Measurements from ENCODE around the gene ITPK1. TPM values are rescaled to one million over a fixed set of nuclear protein-coding genes. Genes with fewer than 3 reads are reported as not detected.
A peak's percentile ranks its signal among the peaks of the same experiment; 100 is the strongest.

The ITPK1 gene
- total RNA-seq, 2 experiments from 2014 or later, result 12.2 to 18.9 TPM

DNA sequence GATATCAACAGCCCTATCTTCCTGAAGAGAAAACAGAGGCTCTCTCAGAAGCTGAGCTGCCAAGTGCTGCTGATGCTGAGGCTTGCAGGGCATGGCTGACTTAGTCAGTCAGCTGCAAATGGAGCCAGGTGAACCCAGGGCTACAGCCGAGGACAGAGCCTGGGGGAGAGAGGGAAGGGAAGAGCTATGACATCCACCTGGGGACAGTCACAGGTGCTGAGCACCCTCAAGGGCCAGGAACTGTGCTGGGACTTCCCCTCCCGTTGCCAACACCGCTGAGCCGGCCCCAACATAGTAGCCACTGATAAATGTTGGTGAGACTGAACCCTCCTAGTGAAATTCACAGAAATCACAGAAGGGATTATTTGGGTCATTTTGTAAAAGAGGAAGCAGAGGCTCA is 199.5 kb downstream of the ITPK1 start:
- no peak for DNase-seq
- Mint-ChIP-seq H3K36me3 (ENCODE audit: low read depth) (no peaks in the 10 kb centered on the region), H3K27me3 (ENCODE audit: low read depth) (peaks cover 6% of the 10 kb centered on the region), H3K9me3 (no peaks in the 10 kb centered on the region), H3K4me3 (no peak overlapping the region), H3K4me1 (ENCODE audit: low read depth) (no peaks in the 10 kb centered on the region), H3K27ac (no peak overlapping the region)
- CTCF ChIA-PET, result no interaction called here
- intact Hi-C loops (cut with micrococcal nuclease), result no loop called here

DNA sequence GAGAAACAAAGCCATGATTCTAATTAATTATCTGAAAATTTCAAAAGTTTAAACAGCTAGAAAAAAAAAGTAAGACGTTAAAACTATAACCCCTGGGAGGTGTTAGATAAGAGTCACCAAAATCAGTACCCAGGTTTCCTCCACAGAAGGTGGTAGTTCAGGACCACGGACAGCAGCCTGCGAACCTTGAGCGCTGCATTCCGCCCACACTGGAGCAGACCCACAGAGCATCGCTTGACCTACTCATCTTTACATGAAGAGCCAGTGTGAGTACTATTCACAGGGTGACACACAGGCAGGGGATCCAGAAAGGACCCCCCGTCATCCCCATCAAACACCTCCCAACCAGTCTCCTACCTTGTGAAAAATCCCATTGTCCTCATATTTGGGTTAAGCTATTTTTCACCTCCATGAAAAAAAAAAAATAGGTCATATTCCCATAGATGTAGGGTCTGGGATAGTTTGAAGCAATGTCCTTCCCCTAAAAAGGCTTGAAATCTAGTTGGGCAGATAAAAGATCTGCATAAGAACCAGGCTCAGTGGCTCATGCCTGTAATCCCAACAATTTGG is 201.6 kb downstream of the ITPK1 start:
- Mint-ChIP-seq H3K4me1 (ENCODE audit: low read depth) (no peaks in the 10 kb centered on the region), H3K4me3 (no peak overlapping the region), H3K9me3 (no peaks in the 10 kb centered on the region), H3K27me3 (ENCODE audit: low read depth) (peaks cover 5% of the 10 kb centered on the region), H3K36me3 (ENCODE audit: low read depth) (no peaks in the 10 kb centered on the region), H3K27ac (no peak overlapping the region)
- DNase-seq, result peak; percentile 69
- intact Hi-C loops (cut with micrococcal nuclease), result loop anchor here (1.0 kb wide), 1 partner anchor 9 kb away; the partner anchor contains the start of gene CHGA
- CTCF ChIA-PET, result interaction anchor here (0.7 kb wide), 1 partner anchor 41 kb away, joined by 3 read pairs; no protein-coding TSS in a partner anchor

DNA sequence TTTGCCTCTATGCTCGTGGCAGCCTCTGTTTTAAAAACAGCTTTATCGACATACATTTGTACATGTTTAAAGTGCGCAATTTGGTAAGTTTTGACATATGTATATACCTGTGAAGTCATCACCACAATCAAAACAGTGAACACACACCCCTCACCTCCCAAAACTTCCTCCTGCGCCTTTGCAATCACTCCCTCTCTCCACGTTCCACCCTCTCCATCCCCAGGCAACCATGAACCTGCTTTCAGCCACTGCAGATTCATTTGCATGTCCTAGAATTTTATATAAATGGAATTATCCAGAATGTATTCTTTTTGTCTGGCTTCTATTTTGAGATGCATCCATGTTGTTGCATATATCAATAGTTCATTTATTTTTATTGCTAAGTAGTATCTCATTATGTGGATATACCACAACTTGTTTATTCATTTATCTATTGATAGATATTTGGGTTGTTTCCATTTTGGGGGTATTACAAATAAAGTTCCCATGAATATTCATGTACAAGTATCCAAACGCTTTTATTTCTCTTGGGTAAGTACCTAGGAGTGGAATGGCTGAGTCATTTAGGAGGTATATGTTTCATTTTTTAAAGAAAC is 208.3 kb downstream of the ITPK1 start:
- CTCF ChIA-PET, result no interaction called here

DNA sequence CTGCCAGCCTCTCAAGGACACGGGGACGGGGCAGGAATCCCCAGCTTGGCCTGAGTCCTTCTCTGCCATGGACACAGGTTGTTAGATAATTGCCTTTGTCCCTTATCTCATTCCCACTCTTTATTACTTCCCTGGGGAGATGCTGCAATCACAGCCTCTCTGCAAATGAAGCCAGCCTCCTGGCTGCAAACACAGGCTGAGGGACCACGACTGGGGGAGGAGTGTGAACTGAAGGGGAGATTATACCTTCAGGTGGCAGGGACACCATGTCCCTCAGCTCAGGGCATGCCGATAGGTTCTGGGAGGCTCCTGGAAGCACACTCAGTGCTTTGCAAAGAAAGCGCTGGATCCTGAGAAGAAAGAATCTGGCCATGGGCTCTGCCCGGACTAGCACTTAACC is 208.9 kb downstream of the ITPK1 start:
- Mint-ChIP-seq H3K27me3 (ENCODE audit: low read depth) (peaks cover 2% of the 10 kb centered on the region), H3K27ac (no peak overlapping the region), H3K4me1 (ENCODE audit: low read depth) (peaks cover 26% of the 10 kb centered on the region), H3K36me3 (ENCODE audit: low read depth) (no peaks in the 10 kb centered on the region), H3K9me3 (no peaks in the 10 kb centered on the region), H3K4me3 (no peak overlapping the region)
- CTCF ChIA-PET, result no interaction called here
- no peak for DNase-seq
- intact Hi-C loops (cut with micrococcal nuclease), result no loop called here

More for the DNA sequence above, 208.3 kb downstream of the ITPK1 start:
- no peak for DNase-seq
- Mint-ChIP-seq H3K36me3 (ENCODE audit: low read depth) (no peaks in the 10 kb centered on the region), H3K27ac (no peak overlapping the region), H3K4me1 (ENCODE audit: low read depth) (peaks cover 22% of the 10 kb centered on the region), H3K9me3 (no peaks in the 10 kb centered on the region), H3K4me3 (no peak overlapping the region), H3K27me3 (ENCODE audit: low read depth) (peaks cover 2% of the 10 kb centered on the region)
- intact Hi-C loops (cut with micrococcal nuclease), result no loop called here

DNA sequence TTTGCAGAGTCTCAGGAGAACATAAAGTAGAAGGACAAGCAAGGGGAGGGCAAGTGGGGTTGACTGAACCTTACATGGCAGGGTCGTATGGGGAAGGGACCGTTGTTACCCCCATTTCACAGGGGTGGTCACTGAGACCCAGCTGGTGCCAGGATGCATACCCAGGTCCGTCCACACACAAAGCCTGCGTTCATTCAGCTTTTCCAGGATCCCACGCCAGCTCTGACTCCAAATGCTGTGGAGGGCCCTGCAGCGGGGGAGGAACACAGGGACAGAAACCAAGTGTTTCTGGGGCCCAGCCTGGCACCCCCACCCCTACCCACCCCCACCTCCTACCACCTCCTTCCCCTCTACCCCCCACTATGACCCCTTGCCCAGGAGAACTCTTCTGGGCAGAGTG is 209.3 kb downstream of the ITPK1 start:
- Mint-ChIP-seq H3K27me3 (ENCODE audit: low read depth) (peaks cover 2% of the 10 kb centered on the region), H3K4me3 (no peak overlapping the region), H3K36me3 (ENCODE audit: low read depth) (no peaks in the 10 kb centered on the region), H3K9me3 (no peaks in the 10 kb centered on the region), H3K4me1 (ENCODE audit: low read depth) (peaks cover 26% of the 10 kb centered on the region), H3K27ac (no peak overlapping the region)
- CTCF ChIA-PET, result no interaction called here
- no peak for DNase-seq
- intact Hi-C loops (cut with micrococcal nuclease), result no loop called here

DNA sequence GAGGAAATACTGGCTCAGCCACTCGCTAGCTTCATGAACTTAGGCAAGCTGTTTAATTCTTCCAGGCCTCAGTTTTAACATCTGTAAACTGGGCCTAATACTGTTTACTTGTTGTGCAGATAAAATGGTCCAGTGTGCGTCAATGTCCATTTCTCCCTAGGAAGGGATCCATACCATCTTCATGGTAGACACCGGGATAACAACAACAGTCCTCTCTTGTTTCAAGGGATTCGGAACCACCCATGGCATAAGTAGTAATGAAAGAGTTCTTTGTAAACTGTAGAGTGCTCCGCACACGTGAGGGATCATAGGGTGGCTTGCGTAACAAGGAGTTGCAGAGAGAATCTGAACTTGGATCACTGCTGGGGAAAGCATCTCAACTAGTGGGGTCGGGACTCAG is 210.1 kb downstream of the ITPK1 start:
- H3K4me3 Mint-ChIP-seq, result no peak overlapping the region
- DNase-seq, result no peak
- intact Hi-C loops (cut with micrococcal nuclease), result no loop called here
- no peak overlapping the region for H3K27ac Mint-ChIP-seq
- peaks cover 2% of the 10 kb centered on the region for H3K27me3 Mint-ChIP-seq (ENCODE audit: low read depth)
- no peaks in the 10 kb centered on the region for H3K36me3 Mint-ChIP-seq (ENCODE audit: low read depth)
- no peaks in the 10 kb centered on the region for H3K9me3 Mint-ChIP-seq
- H3K4me1 Mint-ChIP-seq (ENCODE audit: low read depth), result peaks cover 26% of the 10 kb centered on the region
- CTCF ChIA-PET, result interaction anchor here (0.6 kb wide), 1 partner anchor 233 kb away, joined by 4 read pairs; no protein-coding TSS in a partner anchor

DNA sequence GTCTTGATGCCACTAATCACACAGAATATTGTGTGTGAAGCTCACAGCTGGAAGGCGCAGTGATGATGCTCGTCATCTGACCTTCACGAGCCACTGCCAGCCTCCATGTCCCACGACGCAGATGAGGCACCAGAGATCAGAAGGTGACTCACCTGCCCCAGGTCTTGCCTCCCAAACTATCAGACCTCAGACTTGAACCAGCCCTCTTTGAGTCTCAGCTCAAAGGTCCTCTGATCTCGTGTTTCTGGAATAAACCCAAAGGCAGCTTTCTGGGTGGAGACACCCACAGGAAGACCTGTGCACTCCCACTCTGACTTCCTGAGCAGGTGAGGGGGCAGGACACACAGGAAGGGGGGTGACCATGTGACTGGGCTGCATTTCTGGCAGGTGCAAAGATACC is 212.4 kb downstream of the ITPK1 start:
- Mint-ChIP-seq H3K27ac (peak overlapping the region; percentile 8), H3K4me3 (no peak overlapping the region), H3K36me3 (ENCODE audit: low read depth) (no peaks in the 10 kb centered on the region), H3K27me3 (ENCODE audit: low read depth) (no peaks in the 10 kb centered on the region), H3K9me3 (peaks cover 4% of the 10 kb centered on the region), H3K4me1 (ENCODE audit: low read depth) (peaks cover 36% of the 10 kb centered on the region)
- CTCF ChIA-PET, result no interaction called here
- intact Hi-C loops (cut with micrococcal nuclease), result no loop called here
- peak; percentile 39 for DNase-seq

DNA sequence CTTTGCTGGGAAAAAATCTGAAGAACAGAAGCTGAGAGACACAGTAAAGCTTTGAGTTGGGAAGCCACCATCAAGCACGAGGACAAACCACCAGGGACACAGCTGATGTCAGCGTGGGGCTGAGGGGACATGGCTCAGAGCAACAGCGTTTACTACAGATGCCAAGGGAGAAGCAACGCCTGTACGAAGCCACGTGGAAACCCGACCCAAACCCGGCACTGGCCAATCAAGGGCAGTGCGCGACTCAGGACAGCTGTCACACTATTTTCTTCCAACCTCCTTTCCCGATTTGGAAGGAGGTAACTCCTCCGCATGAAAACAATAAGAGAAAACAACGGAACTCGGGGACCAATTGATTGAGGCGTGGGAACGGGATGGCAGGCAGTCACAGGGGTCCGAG is 213.0 kb downstream of the ITPK1 start:
- intact Hi-C loops (cut with micrococcal nuclease), result no loop called here
- DNase-seq, result no peak
- CTCF ChIA-PET, result no interaction called here
- Mint-ChIP-seq H3K9me3 (peaks cover 4% of the 10 kb centered on the region), H3K27me3 (ENCODE audit: low read depth) (no peaks in the 10 kb centered on the region), H3K36me3 (ENCODE audit: low read depth) (no peaks in the 10 kb centered on the region), H3K4me3 (no peak overlapping the region), H3K4me1 (ENCODE audit: low read depth) (peaks cover 43% of the 10 kb centered on the region), H3K27ac (no peak overlapping the region)

DNA sequence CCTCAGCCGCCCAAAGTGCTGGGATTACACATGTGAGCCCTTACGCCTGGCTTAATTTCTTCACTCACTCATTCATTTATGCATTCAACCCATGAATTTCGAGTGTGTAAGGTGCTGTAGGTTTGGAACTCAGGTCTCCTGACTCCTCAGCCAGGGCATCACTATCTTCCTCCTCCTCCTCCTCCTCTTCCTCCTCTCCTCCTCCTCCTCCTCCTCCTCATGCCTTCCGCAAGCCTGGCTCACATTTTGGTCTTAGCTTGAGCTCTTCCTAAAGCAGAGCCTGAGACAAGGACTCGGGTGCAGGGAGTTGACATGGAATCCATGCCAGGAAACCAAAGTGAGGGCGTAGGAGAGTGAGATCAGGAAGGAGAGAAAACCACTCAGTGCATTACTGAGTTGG is 213.5 kb downstream of the ITPK1 start:
- intact Hi-C loops (cut with micrococcal nuclease), result no loop called here
- CTCF ChIA-PET, result interaction anchor here (0.6 kb wide), 2 partner anchors 96 to 402 kb away, joined by 3 read pairs; no protein-coding TSS in a partner anchor
- H3K36me3 Mint-ChIP-seq (ENCODE audit: low read depth), result no peaks in the 10 kb centered on the region

DNA sequence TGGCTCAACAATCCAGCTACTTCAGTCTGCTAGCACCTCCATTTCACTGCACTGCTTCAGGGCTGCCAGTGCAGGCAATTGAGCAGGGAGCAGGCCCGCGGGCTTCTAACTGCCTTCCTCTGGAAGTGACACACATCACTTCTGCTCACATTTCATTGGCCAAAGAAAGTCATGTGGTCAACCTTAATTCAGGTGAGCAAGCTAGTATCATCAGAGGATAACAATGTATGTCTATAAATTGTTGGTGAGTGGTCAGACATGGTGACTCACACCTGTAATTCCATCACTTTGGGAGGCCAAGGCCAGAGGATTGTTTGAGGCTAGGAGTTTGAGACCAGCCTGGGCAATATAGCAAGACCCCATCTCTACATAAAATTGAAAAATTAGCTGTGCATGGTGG is 215.1 kb downstream of the ITPK1 start:
- Mint-ChIP-seq H3K4me3 (no peak overlapping the region), H3K9me3 (peaks cover 4% of the 10 kb centered on the region), H3K4me1 (ENCODE audit: low read depth) (peaks cover 46% of the 10 kb centered on the region), H3K36me3 (ENCODE audit: low read depth) (no peaks in the 10 kb centered on the region), H3K27me3 (ENCODE audit: low read depth) (no peaks in the 10 kb centered on the region), H3K27ac (no peak overlapping the region)
- DNase-seq, result no peak
- intact Hi-C loops (cut with micrococcal nuclease), result no loop called here
- CTCF ChIA-PET, result no interaction called here

More for the DNA sequence above, 213.5 kb downstream of the ITPK1 start:
- no peak for DNase-seq
- Mint-ChIP-seq H3K4me1 (ENCODE audit: low read depth) (peaks cover 45% of the 10 kb centered on the region), H3K27ac (no peak overlapping the region), H3K4me3 (no peak overlapping the region), H3K27me3 (ENCODE audit: low read depth) (no peaks in the 10 kb centered on the region), H3K9me3 (peaks cover 4% of the 10 kb centered on the region)

DNA sequence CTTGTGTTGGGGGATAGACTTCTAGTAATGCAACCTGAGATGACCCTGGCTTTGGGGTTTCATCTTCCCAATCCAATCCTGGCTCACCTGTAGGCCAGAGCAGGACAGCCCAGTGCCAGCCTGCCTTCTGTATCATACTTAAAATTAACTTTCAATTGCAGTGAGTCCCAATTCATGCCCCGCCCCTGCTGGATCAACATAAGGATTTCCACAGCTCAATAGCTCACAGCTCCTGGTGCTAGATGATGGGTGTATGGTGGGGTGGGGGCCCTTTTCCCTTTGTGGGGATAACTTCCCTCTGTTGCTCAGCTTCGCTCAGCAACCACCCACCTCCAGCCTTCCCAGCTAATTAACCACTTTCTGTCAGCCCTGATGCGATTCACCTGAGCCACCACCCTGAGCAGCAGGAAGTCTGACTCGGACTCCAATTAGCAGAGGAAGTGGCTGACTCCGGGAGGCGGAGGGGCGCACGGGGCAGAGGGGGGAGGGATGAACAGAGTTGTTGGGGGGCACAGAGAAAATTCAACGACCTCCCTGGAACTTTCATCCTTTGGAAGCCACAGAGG is 217.1 kb downstream of the ITPK1 start:
- CTCF ChIA-PET, result interaction anchor here (1.2 to 1.5 kb wide), 2 partner anchors 186 to 214 kb away, joined by 4 to 5 read pairs; no protein-coding TSS in a partner anchor
- intact Hi-C loops (cut with micrococcal nuclease), result no loop called here
- no peaks in the 10 kb centered on the region for H3K27me3 Mint-ChIP-seq (ENCODE audit: low read depth)
- H3K9me3 Mint-ChIP-seq, result peaks cover 4% of the 10 kb centered on the region
- peaks cover 36% of the 10 kb centered on the region for H3K4me1 Mint-ChIP-seq (ENCODE audit: low read depth)
- no peaks in the 10 kb centered on the region for H3K36me3 Mint-ChIP-seq (ENCODE audit: low read depth)
- H3K4me3 Mint-ChIP-seq, result no peak overlapping the region
- peak; percentile 26 for DNase-seq
- H3K27ac Mint-ChIP-seq, result peak overlapping the region; percentile 77

DNA sequence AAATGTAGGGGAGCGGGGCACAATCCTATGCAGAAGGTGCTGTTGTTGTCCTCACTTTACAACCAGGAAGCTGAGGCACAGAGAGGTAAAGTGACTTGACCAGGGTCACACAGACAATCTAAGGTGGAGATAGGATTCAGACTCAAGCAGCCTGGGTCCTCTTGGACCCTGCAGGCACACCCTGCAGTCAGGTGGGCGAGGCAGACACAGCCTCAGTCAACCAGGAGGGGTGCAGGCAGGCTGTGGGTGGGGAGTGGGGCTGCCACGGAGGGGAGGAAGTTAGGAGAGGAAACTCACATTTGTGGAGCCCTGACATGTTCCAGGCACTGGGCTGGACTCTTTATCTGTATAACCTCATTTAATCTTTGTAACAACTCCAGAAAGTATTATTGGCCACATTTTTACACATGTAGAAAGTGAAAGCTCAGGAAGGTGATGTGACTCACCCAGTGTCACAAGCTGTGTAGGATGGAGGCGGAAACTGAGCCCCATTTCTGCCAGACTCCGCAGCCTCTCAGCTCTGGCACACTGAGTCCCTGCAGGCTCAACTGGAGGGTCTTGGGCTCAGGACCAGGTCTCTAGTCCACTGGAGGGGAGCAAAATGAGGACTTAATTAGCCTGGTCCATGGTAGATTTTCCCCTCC is 217.7 kb downstream of the ITPK1 start:
- H3K9me3 Mint-ChIP-seq, result peaks cover 10% of the 10 kb centered on the region
- peak overlapping the region; percentile 77 for H3K27ac Mint-ChIP-seq
- H3K27me3 Mint-ChIP-seq (ENCODE audit: low read depth), result no peaks in the 10 kb centered on the region
- H3K4me1 Mint-ChIP-seq (ENCODE audit: low read depth), result peaks cover 30% of the 10 kb centered on the region
- DNase-seq, result peak; percentile 72
- intact Hi-C loops (cut with micrococcal nuclease), result no loop called here
- CTCF ChIA-PET, result interaction anchor here (0.5 to 1.5 kb wide), 4 partner anchors 185 to 686 kb away, joined by 3 to 5 read pairs (median 4); no protein-coding TSS in a partner anchor
- H3K36me3 Mint-ChIP-seq (ENCODE audit: low read depth), result no peaks in the 10 kb centered on the region
- peak overlapping the region; percentile 47 for H3K4me3 Mint-ChIP-seq

All from activated naive CD4-positive, alpha-beta T cell treated with anti-CD3 and anti-CD28 coated beads for 36 hours (primary cell).